Activated naive CD4-positive, alpha-beta T cell treated with anti-CD3 and anti-CD28 coated beads, Interleukin-2, amount 50 U/mL, for 24 hours (primary cell): ENCODE measurements around the gene GPR15.
"Not testable (repeated sequence)": the region's sequence is repeated elsewhere in the genome, so short reads cannot be mapped to it uniquely, and the experiment has no call there.

Experiments
- H3K27ac Mint-ChIP-seq: one replicate; pipeline ENCODE4 v1.8.0; 2021; ENCODE audit warnings: mild to moderate bottlenecking, mixed read lengths
- H3K27me3 Mint-ChIP-seq: one replicate; pipeline ENCODE4 v1.8.0; 2021; ENCODE audit warnings: mixed read lengths
- H3K36me3 Mint-ChIP-seq: one replicate; pipeline ENCODE4 v1.8.0; 2021; ENCODE audit warnings: mixed read lengths
- H3K4me1 Mint-ChIP-seq: one replicate; pipeline ENCODE4 v1.8.0; 2021; ENCODE audit warnings: mixed read lengths
- H3K4me3 Mint-ChIP-seq: one replicate; pipeline ENCODE4 v1.8.0; 2021; ENCODE audit warnings: mild to moderate bottlenecking, mixed read lengths
- H3K9me3 Mint-ChIP-seq: one replicate; pipeline ENCODE4 v1.8.0; 2021; ENCODE audit warnings: mixed read lengths

GPR15 gene

DNA sequence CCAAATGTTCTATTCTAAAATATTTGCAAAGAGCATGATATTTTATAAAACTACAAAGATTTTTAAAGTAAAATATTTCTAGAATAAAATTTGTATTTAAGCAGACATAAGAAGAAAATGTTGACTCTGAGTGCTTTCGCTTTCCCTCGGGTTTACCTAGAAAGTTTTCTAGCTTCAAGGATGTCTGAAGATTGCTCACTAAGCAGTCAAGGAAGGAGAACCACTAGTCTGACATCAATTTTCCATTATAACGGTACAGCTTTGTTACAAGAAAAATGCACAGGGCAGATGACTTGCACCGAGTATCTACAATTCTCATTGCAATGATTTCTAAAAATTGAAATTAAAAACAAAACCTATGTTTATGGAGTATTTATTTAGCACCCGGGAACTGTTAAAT lies 14.2 kb downstream of the GPR15 start:
- peaks cover 32% of the 10 kb centered on the region for H3K4me1 Mint-ChIP-seq
- H3K4me3 Mint-ChIP-seq = peak overlapping the region; percentile 49
- H3K9me3 Mint-ChIP-seq = no peaks in the 10 kb centered on the region
- H3K36me3 Mint-ChIP-seq = no peaks in the 10 kb centered on the region
- H3K27me3 Mint-ChIP-seq = no peaks in the 10 kb centered on the region
- H3K27ac Mint-ChIP-seq = peak overlapping the region; percentile 94

DNA sequence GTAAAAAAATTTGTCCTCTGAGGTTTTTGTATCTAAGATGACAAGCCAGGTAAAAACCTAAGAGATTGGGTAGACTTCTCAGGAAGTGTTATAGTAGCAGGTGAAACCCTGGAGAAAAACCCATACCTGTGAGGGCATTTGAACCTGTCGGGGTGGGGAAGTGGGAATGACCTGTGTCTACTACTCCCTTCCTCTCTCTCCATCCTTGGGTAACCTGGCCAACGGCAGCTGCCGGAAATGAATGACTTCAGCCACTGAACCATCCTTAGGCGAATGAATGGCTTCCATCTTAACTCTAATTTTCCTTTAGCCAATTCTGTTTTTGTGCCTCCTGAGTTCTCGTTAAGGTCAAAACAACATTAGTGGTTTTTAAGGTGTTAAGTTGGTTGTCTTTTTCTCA lies 16.8 kb downstream of the GPR15 start:
- Mint-ChIP-seq H3K36me3 (no peaks in the 10 kb centered on the region), H3K27me3 (no peaks in the 10 kb centered on the region), H3K4me3 (no peak overlapping the region), H3K4me1 (peaks cover 37% of the 10 kb centered on the region), H3K9me3 (no peaks in the 10 kb centered on the region), H3K27ac (peak overlapping the region; percentile 30)

- H3K36me3 Mint-ChIP-seq = peaks cover 1% of the 10 kb centered on the region
- H3K27ac Mint-ChIP-seq = no peak overlapping the region
- no peaks in the 10 kb centered on the region for H3K27me3 Mint-ChIP-seq
- H3K4me3 Mint-ChIP-seq = no peak overlapping the region
- no peaks in the 10 kb centered on the region for H3K9me3 Mint-ChIP-seq
- H3K4me1 Mint-ChIP-seq = peaks cover 45% of the 10 kb centered on the region
These were observed 19.1 kb downstream of the GPR15 start for GRCh38 chr3:98550833-98551232.

DNA sequence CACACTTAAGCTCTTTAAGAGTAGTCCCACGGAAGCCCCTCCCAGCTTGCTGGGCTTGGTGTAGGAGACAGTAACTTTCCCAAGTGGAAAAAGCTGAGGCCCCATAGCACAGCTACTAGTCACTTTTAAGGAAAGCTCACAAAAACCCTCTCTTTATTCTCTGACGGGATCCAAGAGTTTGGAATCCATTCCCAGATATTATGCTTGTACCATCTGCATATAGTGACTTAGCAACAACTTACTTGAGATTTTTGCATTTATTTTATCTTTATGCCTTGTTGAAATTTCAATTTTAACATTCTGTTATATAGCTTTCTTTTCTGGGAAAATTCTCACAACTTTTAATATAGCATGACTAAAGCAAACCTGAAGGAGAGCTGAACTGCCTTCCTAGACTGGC lies 19.5 kb downstream of the GPR15 start:
- H3K27me3 Mint-ChIP-seq = no peaks in the 10 kb centered on the region
- H3K4me1 Mint-ChIP-seq = peaks cover 44% of the 10 kb centered on the region
- H3K27ac Mint-ChIP-seq = no peak overlapping the region
- H3K4me3 Mint-ChIP-seq = no peak overlapping the region
- no peaks in the 10 kb centered on the region for H3K9me3 Mint-ChIP-seq
- peaks cover 4% of the 10 kb centered on the region for H3K36me3 Mint-ChIP-seq

GRCh38 chr3:98551754-98552153 lies 20.0 kb downstream of the GPR15 start:
- no peak overlapping the region for H3K4me3 Mint-ChIP-seq
- H3K4me1 Mint-ChIP-seq = peaks cover 45% of the 10 kb centered on the region
- peak overlapping the region; percentile 51 for H3K27ac Mint-ChIP-seq
- no peaks in the 10 kb centered on the region for H3K9me3 Mint-ChIP-seq
- H3K27me3 Mint-ChIP-seq = no peaks in the 10 kb centered on the region
- H3K36me3 Mint-ChIP-seq = peaks cover 4% of the 10 kb centered on the region

GRCh38 chr3:98552232-98553020 lies 20.6 kb downstream of the GPR15 start:
- Mint-ChIP-seq H3K4me1 (peaks cover 52% of the 10 kb centered on the region), H3K27me3 (no peaks in the 10 kb centered on the region), H3K9me3 (no peaks in the 10 kb centered on the region), H3K27ac (peak overlapping the region; percentile 73), H3K4me3 (peak overlapping the region; percentile 47), H3K36me3 (peaks cover 4% of the 10 kb centered on the region)

- no peaks in the 10 kb centered on the region for H3K9me3 Mint-ChIP-seq
- H3K27me3 Mint-ChIP-seq = no peaks in the 10 kb centered on the region
- peaks cover 58% of the 10 kb centered on the region for H3K4me1 Mint-ChIP-seq
- peak overlapping the region; percentile 73 for H3K27ac Mint-ChIP-seq
- H3K4me3 Mint-ChIP-seq = peak overlapping the region; percentile 47
- H3K36me3 Mint-ChIP-seq = peaks cover 4% of the 10 kb centered on the region
These were observed 21.3 kb downstream of the GPR15 start for GRCh38 chr3:98553021-98553563.

- peak overlapping the region; percentile 91 for H3K27ac Mint-ChIP-seq
- H3K9me3 Mint-ChIP-seq = no peaks in the 10 kb centered on the region
- peaks cover 4% of the 10 kb centered on the region for H3K36me3 Mint-ChIP-seq
- peaks cover 65% of the 10 kb centered on the region for H3K4me1 Mint-ChIP-seq
- peak overlapping the region; percentile 70 for H3K4me3 Mint-ChIP-seq
- H3K27me3 Mint-ChIP-seq = no peaks in the 10 kb centered on the region
These were observed 22.0 kb downstream of the GPR15 start for GRCh38 chr3:98553753-98554152.

DNA sequence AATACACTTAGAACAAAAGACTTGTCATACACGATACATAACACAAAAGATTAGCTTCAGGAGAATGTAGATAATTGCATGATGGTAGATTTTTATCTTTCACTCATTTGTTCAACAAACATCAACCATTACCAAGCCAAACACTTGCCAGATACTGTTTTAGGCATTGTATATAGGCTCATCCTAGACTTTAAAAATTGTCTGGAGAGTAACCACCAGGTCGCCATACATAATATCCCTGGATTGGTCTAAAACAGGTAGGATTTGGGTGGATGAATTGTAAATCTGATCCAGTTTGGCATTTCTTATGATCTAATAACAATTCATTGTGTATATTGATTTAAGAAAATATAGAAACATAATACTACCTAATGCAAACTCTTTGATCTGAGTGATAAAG lies 22.8 kb downstream of the GPR15 start:
- Mint-ChIP-seq H3K4me3 (peak overlapping the region; percentile 70), H3K4me1 (peaks cover 73% of the 10 kb centered on the region), H3K9me3 (no peaks in the 10 kb centered on the region), H3K27me3 (no peaks in the 10 kb centered on the region), H3K27ac (peak overlapping the region; percentile 98), H3K36me3 (peaks cover 4% of the 10 kb centered on the region)

DNA sequence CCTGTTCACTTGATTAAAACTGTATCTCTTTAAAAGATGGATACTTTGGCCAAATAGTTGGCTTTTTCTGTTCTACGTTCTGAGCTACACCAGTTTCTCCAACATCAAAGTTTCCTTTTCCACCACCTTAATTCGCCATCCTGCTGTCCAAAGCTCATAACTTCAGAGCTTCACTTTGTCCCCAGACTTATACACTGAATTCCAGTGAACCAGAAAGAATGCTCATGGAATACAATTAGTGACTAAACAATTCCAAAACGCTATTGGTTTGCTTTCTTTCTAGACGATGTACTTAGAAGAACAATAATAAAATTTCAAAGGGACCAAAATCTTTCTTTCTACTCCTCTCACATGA lies 23.2 kb downstream of the GPR15 start:
- Mint-ChIP-seq H3K27ac (peak overlapping the region; percentile 98), H3K36me3 (peaks cover 4% of the 10 kb centered on the region)

GRCh38 chr3:98556164-98557130 lies 24.7 kb downstream of the GPR15 start:
- no peaks in the 10 kb centered on the region for H3K27me3 Mint-ChIP-seq
- peak overlapping the region; percentile 79 for H3K4me3 Mint-ChIP-seq
- peaks cover 75% of the 10 kb centered on the region for H3K4me1 Mint-ChIP-seq
- H3K36me3 Mint-ChIP-seq = peaks cover 4% of the 10 kb centered on the region
- no peaks in the 10 kb centered on the region for H3K9me3 Mint-ChIP-seq
- H3K27ac Mint-ChIP-seq = peak overlapping the region; percentile 99

More for the DNA sequence above, 23.2 kb downstream of the GPR15 start:
- Mint-ChIP-seq H3K27me3 (no peaks in the 10 kb centered on the region), H3K4me3 (peak overlapping the region; percentile 80), H3K9me3 (no peaks in the 10 kb centered on the region), H3K4me1 (peaks cover 73% of the 10 kb centered on the region)

DNA sequence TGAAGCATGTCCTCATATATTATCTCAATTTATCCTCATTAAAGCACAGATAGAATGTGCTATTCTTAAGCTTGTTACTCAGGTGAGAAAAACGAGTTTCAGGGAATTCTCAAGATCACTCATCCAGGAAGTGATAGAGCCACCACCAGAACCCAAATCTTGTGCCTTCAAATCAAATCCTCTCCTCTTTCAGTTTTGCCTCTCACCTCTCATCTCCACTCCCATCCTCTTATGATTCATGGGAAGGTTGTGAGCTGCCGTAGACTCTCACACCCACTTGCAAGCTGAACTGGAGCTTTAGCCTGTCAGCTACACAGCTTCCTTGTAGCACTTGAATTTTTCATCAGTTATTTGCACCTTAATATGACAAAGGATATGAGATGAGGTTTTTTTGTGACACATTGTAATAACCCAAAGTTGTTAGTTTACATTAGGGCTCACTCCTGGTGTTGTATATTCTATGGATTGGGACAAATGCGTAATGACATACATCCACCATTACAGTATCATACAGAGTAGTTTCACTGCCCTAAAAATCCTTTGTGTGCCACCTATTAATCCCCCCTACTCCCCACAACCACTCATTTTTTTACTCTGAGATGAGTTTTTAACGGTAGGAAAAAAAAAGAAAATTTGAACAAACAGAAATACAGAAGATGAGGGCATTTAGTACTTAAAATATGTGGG lies 25.7 kb downstream of the GPR15 start:
- Mint-ChIP-seq H3K9me3 (no peaks in the 10 kb centered on the region), H3K4me1 (peaks cover 75% of the 10 kb centered on the region), H3K27me3 (no peaks in the 10 kb centered on the region), H3K36me3 (peaks cover 4% of the 10 kb centered on the region), H3K27ac (peak overlapping the region; percentile 99), H3K4me3 (peak overlapping the region; percentile 79)

DNA sequence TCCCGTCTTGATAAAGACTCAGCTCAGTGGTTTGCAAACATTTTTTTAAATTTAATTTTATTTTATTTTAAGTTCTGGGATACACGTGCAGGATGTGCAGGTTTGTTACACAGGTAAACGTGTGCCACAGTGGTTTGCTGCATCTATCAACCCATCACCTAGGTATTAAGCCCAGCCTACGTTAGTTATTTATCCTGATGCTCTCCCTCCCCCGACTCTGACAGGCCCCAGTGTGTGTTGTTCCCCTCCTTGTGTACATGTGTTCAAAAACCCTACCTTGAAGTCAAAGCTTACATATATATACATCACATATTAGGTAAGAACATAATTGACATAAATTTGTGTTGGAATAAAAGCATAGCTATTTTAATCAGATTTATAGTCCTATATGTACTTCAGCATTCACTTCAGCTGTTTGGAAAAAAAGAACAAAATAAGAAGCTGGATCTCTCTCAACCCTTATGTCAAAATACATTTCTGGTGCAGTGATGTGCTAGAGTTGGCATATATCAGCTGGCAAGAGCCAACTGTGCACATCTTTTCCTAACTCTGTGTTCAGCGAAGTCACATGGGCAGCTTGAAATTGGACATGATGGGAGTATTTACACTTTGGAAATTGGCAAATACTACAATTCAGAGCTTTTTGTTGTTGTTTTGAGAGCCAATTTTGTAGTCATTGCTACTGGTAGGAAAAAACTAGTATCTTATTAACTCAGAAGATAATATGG lies 26.5 kb downstream of the GPR15 start:
- H3K4me3 Mint-ChIP-seq = peak overlapping the region; percentile 53
- H3K9me3 Mint-ChIP-seq = no peaks in the 10 kb centered on the region
- no peaks in the 10 kb centered on the region for H3K27me3 Mint-ChIP-seq
- peak overlapping the region; percentile 99 for H3K27ac Mint-ChIP-seq
- peaks cover 76% of the 10 kb centered on the region for H3K4me1 Mint-ChIP-seq
- peaks cover 4% of the 10 kb centered on the region for H3K36me3 Mint-ChIP-seq

- not testable (repeated sequence) for H3K36me3 Mint-ChIP-seq, H3K9me3 Mint-ChIP-seq, H3K4me3 Mint-ChIP-seq, H3K27ac Mint-ChIP-seq, H3K27me3 Mint-ChIP-seq
- peaks cover 85% of the 10 kb centered on the region for H3K4me1 Mint-ChIP-seq
These were observed 28.0 kb downstream of the GPR15 start for GRCh38 chr3:98559769-98560168.

GRCh38 chr3:98560911-98561310 lies 29.1 kb downstream of the GPR15 start:
- peaks cover 2% of the 10 kb centered on the region for H3K36me3 Mint-ChIP-seq
- no peak overlapping the region for H3K4me3 Mint-ChIP-seq
- peaks cover 87% of the 10 kb centered on the region for H3K4me1 Mint-ChIP-seq
- peak overlapping the region; percentile 52 for H3K27ac Mint-ChIP-seq
- no peaks in the 10 kb centered on the region for H3K9me3 Mint-ChIP-seq
- no peaks in the 10 kb centered on the region for H3K27me3 Mint-ChIP-seq
